HEK293T (cell line): ENCODE results near the gene ITGA8.

Experiments
- CTCF ChIA-PET: fragments of 350-600 bp; formaldehyde crosslinking; extraction: SDS; loops from one replicate; lab custom pipeline; 2021; ENCODE audit warnings: antibody characterized with exemption, inconsistent platforms; lab: Yijun Ruan, JAX
- POLR2A ChIA-PET: fragments of 350-600 bp; formaldehyde crosslinking; extraction: SDS; loops from one replicate; lab custom pipeline; 2020; ENCODE audit warnings: antibody characterized with exemption, inconsistent platforms; lab: Yijun Ruan, JAX
- DNase-seq: peaks from one replicate; pipeline ENCODE4 v3.0.0; 2012; ENCODE audit warnings: mixed read lengths; ENCODE audit errors: extremely low spot score
- ARNT ChIP-seq: fragments of 450-650 bp; IDR thresholded peaks from 2 replicates; pipeline ENCODE4 v1.6.1; 2017; ENCODE audit warnings: mild to moderate bottlenecking
- BHLHE40 ChIP-seq: fragments of 450-650 bp; IDR thresholded peaks from 2 replicates; pipeline ENCODE4 v1.6.1; 2016; ENCODE audit warnings: mild to moderate bottlenecking, moderate library complexity, borderline replicate concordance
- CTBP1 ChIP-seq: fragments of 450-650 bp; IDR thresholded peaks from 2 replicates; pipeline ENCODE4 v1.6.1; 2016; ENCODE audit warnings: borderline replicate concordance
- ELF4 ChIP-seq: fragments of 450-650 bp; IDR thresholded peaks from 2 replicates; pipeline ENCODE4 v1.6.1; 2017; ENCODE audit warnings: antibody characterized with exemption
- FOXA1 ChIP-seq: fragments of 450-650 bp; IDR thresholded peaks from 2 replicates; pipeline ENCODE4 v1.6.1; 2016; ENCODE audit warnings: mild to moderate bottlenecking
- FOXK2 ChIP-seq: fragments of 450-650 bp; IDR thresholded peaks from 2 replicates; pipeline ENCODE4 v1.6.1; 2016; ENCODE audit warnings: mild to moderate bottlenecking
- FOXM1 ChIP-seq: fragments of 450-650 bp; IDR thresholded peaks from 2 replicates; pipeline ENCODE4 v1.6.1; 2017; ENCODE audit warnings: mild to moderate bottlenecking, borderline replicate concordance
- HDGF ChIP-seq: fragments of 450-650 bp; IDR thresholded peaks from 2 replicates; pipeline ENCODE4 v1.6.1; 2017; ENCODE audit warnings: antibody characterized with exemption, borderline replicate concordance
- L3MBTL2 ChIP-seq: fragments of 450-650 bp; conservative IDR thresholded peaks from 2 replicates; pipeline ENCODE4 v1.6.1; 2016; ENCODE audit warnings: mild to moderate bottlenecking
- LEF1 ChIP-seq: fragments of 450-650 bp; IDR thresholded peaks from 2 replicates; pipeline ENCODE4 v1.6.1; 2017; ENCODE audit warnings: mild to moderate bottlenecking, borderline replicate concordance
- NFRKB ChIP-seq: fragments of 450-650 bp; IDR thresholded peaks from 2 replicates; pipeline ENCODE4 v1.6.1; 2016; ENCODE audit warnings: mild to moderate bottlenecking, moderate library complexity
- SP1 ChIP-seq: fragments of 450-650 bp; IDR thresholded peaks from 2 replicates; pipeline ENCODE4 v1.6.1; 2017
- SUZ12 ChIP-seq: fragments of 450-650 bp; IDR thresholded peaks from 2 replicates; pipeline ENCODE4 v1.6.1; 2016; ENCODE audit warnings: mild to moderate bottlenecking
- ZNF384 ChIP-seq: fragments of 450-650 bp; IDR thresholded peaks from 2 replicates; pipeline ENCODE4 v1.6.1; 2016
- TF ChIP-seq, protein P1 (sequence below): fragments of 450-650 bp; IDR thresholded peaks from 2 replicates; pipeline ENCODE4 v1.6.1; 2016

The ITGA8 gene

DNA sequence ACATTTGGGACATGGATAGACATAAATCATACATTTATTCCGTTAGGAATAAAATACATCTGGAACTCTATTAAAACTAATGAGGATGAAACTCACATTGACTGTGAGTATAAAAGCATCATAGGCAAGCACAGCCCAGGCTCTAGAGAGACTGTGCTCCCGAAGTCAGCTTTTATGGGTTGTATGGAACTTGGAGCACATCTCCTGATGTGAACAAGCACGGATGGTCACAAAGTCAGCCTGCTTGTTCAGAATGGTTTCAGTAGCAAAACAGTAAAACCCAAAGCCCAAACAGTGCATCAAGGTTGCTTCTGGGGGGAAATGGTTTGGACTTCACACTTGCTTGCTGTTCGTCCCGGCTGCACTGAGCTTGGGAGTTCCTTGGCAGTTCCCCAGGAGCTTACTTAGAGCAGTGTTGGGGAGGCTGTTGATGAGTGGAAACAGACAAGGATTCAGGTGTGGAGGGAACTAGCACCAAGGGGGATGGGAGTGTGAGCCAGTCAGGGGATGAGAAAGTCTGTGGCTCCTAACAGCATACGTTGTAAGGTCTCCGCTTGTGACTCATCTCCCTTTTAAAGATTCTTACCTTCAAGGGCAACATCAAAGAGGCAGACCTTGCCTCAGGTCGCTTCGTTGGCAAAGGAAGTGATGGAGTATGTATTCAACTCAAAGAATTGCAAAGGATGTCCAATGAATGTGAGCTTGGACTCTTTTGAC is 19.7 kb upstream of the ITGA8 start:
- no peak for TF ChIP-seq HDGF
- no peak for TF ChIP-seq FOXA1
- no peak for TF ChIP-seq FOXK2
- POLR2A ChIA-PET = interaction anchor here (1.0 kb wide), 1 partner anchor 780 kb away, joined by 3 read pairs; no protein-coding TSS in a partner anchor
- CTCF ChIA-PET = interaction anchor here (0.6 kb wide), 2 partner anchors 10 to 306 kb away, joined by 4 to 6 read pairs; no protein-coding TSS in a partner anchor
- DNase-seq = no peak

DNA sequence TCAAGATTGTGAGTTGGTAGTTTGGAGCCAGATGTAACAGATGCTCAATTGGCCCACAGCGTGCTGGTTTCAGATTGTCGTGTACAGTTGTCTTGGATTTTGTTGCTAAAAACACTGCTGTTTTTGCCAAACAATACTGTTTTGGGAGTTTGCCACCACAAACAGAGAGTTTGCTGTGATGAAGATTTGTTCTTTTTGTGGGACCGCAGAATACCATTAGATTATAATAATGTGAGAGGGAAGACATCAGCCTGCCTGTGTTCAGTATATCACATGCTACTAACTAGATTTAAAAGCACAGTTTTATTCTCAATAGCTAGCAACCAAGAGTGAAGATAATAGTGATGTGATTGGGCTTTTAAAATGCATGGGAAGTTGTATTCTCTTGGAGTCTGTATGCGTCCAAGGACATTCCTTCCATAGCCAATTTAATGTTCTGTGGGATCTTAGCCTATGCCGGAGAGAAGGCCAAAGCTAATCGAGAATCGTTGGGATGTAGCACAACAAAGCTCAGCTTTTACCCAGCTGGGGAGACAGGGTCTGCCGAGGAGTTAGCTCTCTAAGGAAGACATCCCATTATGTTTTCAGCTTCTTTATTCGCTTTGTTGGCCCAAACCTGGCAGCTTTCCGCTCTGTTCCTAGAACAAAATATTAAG is 18.7 kb upstream of the ITGA8 start:
- ChIA-PET CTCF (interaction anchor here (0.6 to 1.0 kb wide), 2 partner anchors 9 to 19 kb away, joined by 3 to 4 read pairs; partner anchors contain the start of gene ITGA8), POLR2A (no interaction called here)

DNA sequence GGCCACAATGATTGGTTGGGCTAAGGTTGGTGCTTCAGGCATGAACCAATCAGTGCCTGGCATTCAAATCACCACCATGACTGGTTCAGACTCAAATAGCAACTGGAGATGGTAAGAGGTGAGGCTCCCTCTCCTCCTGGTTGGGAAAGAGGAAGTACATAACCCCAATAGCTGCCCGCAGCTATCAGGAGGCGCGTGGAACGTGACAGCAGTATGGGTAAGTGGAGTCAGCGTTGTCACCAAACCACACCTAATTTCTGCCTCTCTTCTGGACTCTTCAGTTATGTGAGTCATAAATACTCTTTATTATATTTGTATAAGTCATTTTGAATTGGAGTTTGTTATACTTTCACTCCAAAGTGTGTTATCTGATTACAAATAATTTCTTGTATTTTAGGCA is 17.9 kb upstream of the ITGA8 start:
- TF ChIP-seq HDGF = no peak
- TF ChIP-seq ELF4 = no peak
- TF ChIP-seq L3MBTL2 = no peak
- no peak for TF ChIP-seq FOXK2
- TF ChIP-seq FOXA1 = no peak
- no peak for TF ChIP-seq SP1
- no peak for TF ChIP-seq ZNF384
- ChIA-PET CTCF (no interaction called here), POLR2A (no interaction called here)
- no peak for DNase-seq

More for the DNA sequence above, 18.7 kb upstream of the ITGA8 start:
- TF ChIP-seq HDGF (no peak), ELF4 (no peak), FOXA1 (no peak)
- DNase-seq = no peak

DNA sequence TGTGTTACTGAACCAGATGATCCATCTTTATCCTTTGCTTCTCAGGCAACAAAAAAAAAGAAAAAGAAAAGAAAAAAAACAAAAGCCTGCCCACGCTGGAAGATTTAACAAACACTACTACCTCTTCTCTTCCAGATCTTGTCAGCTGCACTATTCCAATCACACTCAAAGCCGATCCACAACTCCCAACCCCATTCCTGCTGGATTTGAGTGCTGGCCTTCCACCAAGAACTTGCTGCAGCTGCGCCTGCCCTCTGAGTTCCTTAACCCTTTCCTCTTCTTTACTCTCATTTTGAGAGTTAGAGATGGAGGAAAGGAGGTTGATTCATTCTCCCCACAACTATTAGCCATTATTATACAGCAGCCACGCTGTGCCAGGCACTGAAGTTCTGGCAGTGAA is 16.0 kb upstream of the ITGA8 start:
- no peak for DNase-seq
- ChIA-PET POLR2A (no interaction called here), CTCF (no interaction called here)
- TF ChIP-seq SUZ12 = no peak
- no peak for TF ChIP-seq L3MBTL2
- TF ChIP-seq NFRKB = no peak
- no peak for TF ChIP-seq SP1
- TF ChIP-seq CTBP1 = no peak
- TF ChIP-seq ELF4 = no peak
- TF ChIP-seq, protein P1, sequence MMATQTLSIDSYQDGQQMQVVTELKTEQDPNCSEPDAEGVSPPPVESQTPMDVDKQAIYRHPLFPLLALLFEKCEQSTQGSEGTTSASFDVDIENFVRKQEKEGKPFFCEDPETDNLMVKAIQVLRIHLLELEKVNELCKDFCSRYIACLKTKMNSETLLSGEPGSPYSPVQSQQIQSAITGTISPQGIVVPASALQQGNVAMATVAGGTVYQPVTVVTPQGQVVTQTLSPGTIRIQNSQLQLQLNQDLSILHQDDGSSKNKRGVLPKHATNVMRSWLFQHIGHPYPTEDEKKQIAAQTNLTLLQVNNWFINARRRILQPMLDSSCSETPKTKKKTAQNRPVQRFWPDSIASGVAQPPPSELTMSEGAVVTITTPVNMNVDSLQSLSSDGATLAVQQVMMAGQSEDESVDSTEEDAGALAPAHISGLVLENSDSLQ = no peak
- TF ChIP-seq FOXK2 = no peak
- TF ChIP-seq FOXM1 = no peak
- no peak for TF ChIP-seq ARNT
- TF ChIP-seq FOXA1 = no peak

DNA sequence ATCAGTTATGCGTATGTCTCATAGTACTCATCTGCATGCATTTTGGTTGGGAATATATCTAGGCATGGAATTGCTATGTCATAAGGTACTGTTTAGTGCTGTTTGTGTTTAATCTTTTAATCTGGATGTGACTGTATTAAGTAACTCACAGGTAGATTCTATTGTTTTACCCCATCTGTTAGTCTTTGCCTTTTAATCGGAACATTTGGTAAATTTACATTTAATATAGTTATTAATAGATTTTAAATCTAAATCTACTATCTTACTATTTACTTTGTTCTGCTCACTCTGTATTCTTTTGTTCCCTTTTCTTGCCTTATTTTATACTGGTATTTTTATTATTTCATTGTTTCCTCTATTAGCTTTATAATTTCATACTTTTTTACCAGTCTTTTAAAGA is 10.6 kb upstream of the ITGA8 start:
- no peak for TF ChIP-seq ZNF384
- no peak for TF ChIP-seq ELF4
- TF ChIP-seq, protein P1 = no peak
- no peak for TF ChIP-seq FOXM1
- TF ChIP-seq BHLHE40 = no peak
- TF ChIP-seq HDGF = no peak
- TF ChIP-seq NFRKB = no peak
- no peak for TF ChIP-seq FOXA1
- TF ChIP-seq LEF1 = no peak
- POLR2A ChIA-PET = no interaction called here
- DNase-seq = no peak
- CTCF ChIA-PET = interaction anchor here (0.9 kb wide), 1 partner anchor 302 kb away, joined by 4 read pairs; no protein-coding TSS in a partner anchor

DNA sequence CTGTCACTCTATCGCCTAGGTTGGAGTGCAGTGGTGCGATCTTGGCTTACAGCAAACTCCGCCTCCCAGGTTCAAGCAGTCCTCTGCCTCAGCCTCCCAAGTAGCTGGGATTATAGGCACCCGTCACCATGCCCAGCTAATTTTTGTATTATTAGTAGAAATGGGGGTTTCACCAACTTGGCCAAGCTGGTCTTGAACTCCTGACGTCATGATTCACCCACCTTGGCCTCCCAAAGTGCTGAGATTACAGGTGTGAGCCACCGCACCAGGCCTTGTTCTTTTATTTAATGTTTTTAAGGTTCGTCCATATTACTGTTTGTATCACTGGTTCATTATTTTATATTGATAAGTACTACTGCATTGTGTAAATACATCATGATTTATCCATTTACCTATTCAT is 10.2 kb upstream of the ITGA8 start:
- CTCF ChIA-PET = interaction anchor here (0.7 kb wide), 1 partner anchor 9 kb away, joined by 4 read pairs; no protein-coding TSS in a partner anchor
- no peak for DNase-seq
- no peak for TF ChIP-seq CTBP1
- TF ChIP-seq FOXM1 = no peak
- POLR2A ChIA-PET = no interaction called here

DNA sequence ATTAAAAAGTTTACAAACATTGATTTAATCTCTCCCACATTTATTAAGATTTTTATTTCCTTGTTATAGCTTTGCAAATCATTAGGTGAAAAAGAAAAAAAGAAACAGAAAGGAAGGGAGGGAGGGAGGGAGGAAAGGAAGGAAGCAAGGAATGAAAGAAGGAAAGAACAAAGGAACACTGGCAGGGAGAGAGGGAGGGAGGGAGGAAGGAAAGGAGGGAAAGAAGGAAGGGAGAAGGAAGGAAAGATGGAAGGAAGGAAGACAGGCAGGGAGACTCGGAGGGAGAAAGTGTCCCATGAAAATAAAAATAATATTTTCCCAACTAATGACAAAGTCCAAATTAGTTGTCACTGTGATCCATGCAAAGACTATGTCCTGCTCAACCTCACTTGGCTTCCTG is 6.3 kb upstream of the ITGA8 start:
- POLR2A ChIA-PET = no interaction called here
- DNase-seq = no peak
- CTCF ChIA-PET = interaction anchor here (1.0 to 2.4 kb wide), 3 partner anchors 10 to 297 kb away, joined by 3 to 11 read pairs (median 4); no protein-coding TSS in a partner anchor
- TF ChIP-seq HDGF (no peak), FOXA1 (no peak), LEF1 (no peak), SP1 (no peak), BHLHE40 (no peak), FOXK2 (no peak), SUZ12 (no peak), NFRKB (no peak), ARNT (no peak), ELF4 (no peak), ZNF384 (no peak)
- TF ChIP-seq, protein P1 = no peak
